DOHH2 (cell line): ENCODE results near the gene RRAGB.
A peak's percentile ranks its signal among the peaks of the same experiment; 100 is the strongest.

Experiments used
- EZH2phosphoT487 ChIP-seq: fragments of 200-600 bp; sonication (generic); IDR thresholded peaks from 2 replicates; pipeline ENCODE4 v1.6.1; 2017; ENCODE audit warnings: borderline replicate concordance, mild to moderate bottlenecking, antibody characterized with exemption, low read length, moderate library complexity, mixed read lengths
- TF ChIP-seq, protein P1 (sequence below): fragments of 200-600 bp; sonication (generic); IDR thresholded peaks from one replicate; pipeline ENCODE4 v1.5.1; 2014; ENCODE audit warnings: antibody characterized with exemption, mild to moderate bottlenecking, low read depth, low read length; ENCODE audit not compliant: poor library complexity, severe bottlenecking

DNA sequence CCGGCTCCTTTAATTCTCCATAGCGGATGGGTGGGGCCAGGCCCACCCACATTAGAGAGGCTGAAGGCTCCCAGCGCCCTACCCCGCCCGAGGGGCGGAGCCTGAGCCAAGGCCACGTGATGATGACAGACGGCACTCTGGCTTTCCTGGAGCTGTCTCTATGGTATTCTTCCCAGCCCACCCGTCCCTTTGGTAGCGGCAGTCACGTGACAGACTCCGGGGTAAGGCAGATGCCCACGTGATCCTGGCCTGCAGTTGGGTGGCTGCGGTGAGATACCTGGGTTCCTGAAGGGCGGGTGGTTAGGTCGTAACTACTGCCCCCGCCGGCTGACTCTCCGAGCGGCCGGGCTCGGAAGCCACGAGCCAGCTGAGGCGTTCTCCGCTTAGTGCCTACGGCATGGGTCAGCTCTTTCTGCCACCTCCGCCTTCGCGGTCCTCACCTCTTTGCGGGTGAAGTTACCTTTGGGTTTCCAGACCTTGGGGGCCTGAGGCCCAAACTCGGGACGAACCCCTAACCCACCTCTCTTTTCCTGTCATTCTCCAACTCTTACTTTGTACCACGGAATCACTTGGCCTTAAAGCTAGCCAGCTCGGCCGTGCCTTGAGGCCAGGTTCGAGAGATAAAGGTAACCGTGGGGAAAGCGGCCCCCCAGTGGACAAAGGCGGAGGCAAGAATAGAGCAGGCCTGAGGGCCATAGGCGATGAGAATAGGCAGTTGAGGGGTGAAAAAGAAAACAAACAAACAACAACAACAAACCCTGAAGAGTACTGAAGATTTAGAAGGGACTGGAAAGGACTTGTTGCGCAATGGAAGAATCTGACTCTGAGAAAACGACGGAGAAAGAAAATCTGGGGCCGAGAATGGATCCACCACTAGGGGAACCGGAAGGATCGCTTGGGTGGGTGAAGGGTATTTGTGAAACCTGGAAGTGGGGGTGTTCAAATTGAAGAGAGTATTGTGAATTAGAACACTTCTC, at the start of gene RRAGB:
- TF ChIP-seq, protein P1, sequence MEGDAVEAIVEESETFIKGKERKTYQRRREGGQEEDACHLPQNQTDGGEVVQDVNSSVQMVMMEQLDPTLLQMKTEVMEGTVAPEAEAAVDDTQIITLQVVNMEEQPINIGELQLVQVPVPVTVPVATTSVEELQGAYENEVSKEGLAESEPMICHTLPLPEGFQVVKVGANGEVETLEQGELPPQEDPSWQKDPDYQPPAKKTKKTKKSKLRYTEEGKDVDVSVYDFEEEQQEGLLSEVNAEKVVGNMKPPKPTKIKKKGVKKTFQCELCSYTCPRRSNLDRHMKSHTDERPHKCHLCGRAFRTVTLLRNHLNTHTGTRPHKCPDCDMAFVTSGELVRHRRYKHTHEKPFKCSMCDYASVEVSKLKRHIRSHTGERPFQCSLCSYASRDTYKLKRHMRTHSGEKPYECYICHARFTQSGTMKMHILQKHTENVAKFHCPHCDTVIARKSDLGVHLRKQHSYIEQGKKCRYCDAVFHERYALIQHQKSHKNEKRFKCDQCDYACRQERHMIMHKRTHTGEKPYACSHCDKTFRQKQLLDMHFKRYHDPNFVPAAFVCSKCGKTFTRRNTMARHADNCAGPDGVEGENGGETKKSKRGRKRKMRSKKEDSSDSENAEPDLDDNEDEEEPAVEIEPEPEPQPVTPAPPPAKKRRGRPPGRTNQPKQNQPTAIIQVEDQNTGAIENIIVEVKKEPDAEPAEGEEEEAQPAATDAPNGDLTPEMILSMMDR: peak; percentile 71
- TF ChIP-seq EZH2phosphoT487: no peak
